Upper lobe of left lung (tissue), 4 donors: ENCODE data around the gene STX8.

Experiments used
- EP300 ChIP-seq, 4 donors: sonication (generic); formaldehyde crosslinking; IDR thresholded peaks; one replicate each; pipeline ENCODE4 v1.5.1; 2017; ENCODE audit warnings: antibody characterized with exemption in 4 of 4, control low read depth in 2 of 4
- POLR2A ChIP-seq, 4 donors: fragments of 450-650 bp; IDR thresholded peaks; one replicate each; pipeline ENCODE4 v1.5.1; 2016 to 2017; ENCODE audit warnings: antibody characterized with exemption in 4 of 4, mild to moderate bottlenecking in 2 of 4

- TF ChIP-seq EP300 (IDR thresholded peaks at IDR 0.05) (no peak), POLR2A (IDR thresholded peaks at IDR 0.05) (no peak)
Observed at GRCh38 chr17:9334536-9335446, 240.8 kb downstream of the STX8 start.
